GM19452 (cell line): ENCODE results near the gene GLT1D1.

Experiments
- ATAC-seq: cut with Tn5 transposase; IDR thresholded peaks from one replicate; pipeline ENCODE4 v1.9.1; 2021; ENCODE audit not compliant: unreplicated experiment

Gene GLT1D1

GRCh38 chr12:128910629-128911028, 57.4 kb downstream of the GLT1D1 start:
- no peak for ATAC-seq

DNA sequence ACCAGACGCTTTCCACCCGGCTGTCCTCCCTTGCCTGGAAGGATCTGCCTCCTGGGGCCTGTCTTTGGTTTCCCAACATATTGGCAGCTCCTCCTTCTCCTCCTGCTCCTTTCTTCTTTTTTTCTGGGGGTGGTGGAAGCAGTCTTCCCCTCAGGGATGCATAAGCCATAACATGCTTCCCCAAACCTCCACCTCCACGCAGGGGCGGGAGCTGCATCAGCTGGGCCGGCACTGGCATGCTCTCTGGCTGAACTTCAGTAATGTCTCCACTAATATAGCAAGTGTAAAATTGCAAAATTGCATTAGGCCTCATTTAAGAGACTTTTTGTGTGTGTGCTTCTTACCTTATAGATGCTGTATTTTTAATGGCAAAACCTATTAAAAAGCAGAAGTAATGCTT, 58.6 kb downstream of the GLT1D1 start:
- ATAC-seq, result no peak

GRCh38 chr12:128914908-128915563, 61.8 kb downstream of the GLT1D1 start:
- ATAC-seq, result peak; percentile 98

DNA sequence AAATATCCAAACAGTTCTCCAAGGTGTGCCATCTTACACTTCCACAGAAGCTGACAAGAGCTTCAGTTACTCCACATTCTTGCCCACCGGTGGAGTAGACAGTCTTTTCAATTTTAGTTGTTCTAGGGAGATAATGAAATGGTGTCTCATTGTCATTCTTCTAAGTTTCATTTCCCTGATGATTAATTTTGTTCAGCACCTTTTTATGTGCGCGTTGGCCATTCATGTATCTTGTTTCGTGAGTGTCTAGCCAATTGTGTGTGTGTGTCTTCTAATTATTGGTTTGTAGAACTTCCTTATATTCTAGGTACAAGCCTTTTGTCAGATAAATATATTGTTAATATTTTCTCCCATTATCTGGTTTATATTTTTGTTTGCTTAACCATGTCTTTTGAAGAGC, 63.1 kb downstream of the GLT1D1 start:
- ATAC-seq, result no peak

DNA sequence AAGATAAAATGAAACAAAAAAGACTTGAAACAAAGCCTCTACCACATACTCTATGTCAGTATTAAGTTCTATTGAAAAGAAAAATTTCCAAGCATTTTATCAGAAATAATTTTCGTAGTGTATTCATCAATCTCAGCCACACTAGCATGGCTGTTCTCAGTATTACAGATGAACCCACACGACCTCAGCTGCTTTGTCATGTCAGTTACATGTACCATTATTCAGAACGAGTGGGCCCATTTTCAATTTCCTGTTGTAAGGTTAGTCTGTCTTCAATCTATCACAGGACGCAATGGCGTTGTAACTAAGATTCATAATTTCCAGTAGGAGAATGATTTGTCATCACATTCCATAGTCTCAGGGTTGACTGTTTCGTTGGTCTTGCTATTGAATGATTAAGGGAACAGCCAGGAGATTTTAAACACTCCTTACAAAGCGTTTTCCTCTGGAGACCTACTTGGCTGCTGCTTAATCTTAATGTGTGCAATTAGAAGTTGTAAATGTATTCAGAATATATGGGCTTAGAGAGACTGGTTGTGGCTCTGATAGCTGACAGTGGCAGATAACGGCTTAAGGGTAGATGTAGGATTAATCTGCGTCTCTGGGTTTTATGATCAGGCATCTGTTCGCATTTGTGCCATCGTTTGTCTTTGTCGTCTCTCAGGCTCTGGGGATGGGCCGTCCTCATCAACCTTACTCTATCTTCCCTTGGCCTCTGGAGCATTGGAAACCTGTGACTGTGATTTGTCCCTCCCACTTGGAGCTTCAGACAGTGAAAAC, 65.4 kb downstream of the GLT1D1 start:
- ATAC-seq, result no peak

GRCh38 chr12:128920468-128920867, 67.2 kb downstream of the GLT1D1 start:
- no peak for ATAC-seq

DNA sequence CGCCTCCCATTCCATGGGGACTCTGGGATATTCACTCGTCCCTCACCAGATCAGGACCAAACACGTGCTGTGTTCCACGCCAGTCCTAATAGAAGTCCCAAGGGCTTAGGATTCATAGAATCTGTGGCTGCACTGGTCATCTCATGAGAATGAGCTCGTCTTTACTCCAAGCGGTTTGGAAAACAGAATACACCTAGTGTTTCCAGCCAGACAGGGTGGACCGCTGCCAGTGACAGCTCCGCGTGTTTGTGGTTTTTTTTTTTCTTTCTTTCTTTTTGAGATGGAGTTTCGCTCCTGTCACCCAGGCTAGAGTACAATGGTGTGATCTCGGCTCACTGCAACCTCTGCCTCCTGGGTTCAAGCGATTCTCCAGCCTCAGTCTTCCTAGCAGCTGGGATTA, 75.1 kb downstream of the GLT1D1 start:
- no peak for ATAC-seq

DNA sequence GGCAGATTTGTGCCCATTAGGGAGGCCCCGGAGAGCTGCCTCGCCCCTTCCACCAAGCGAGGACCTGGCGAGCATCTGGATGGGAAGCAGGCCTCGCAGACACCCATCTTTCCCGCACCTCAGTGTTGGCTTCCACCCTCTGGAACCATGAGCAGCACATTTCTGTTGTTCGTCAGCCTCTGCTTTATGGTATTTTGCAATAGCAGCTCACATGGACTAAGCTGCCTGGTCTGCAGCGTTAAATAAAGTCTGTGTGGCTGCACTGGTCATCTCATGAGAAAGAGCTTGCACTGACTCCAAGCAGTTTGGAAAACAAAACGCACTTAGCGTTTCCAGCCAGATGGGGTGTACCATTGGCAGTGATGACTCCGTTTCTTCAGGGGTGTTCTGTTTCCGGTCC, 75.8 kb downstream of the GLT1D1 start:
- no peak for ATAC-seq

DNA sequence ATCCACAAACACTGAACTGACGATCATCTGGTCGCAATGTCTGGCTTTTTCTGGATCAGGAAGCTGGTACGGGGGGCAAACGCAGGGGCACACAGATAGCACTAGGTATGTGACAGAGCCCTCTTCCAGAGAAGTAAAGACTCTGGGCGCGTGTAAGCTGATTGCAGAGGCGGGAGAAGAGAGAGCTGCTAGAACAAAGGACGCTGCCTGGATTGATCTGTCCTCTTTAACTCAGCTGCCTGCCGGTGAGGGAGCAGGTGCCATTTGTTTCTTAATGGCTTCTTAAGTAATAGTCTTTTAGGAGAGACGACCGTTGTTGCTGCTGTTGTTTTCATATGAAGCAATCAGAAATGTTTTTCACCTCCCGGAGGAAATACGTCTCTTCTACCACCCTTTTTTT, 77.3 kb downstream of the GLT1D1 start:
- no peak for ATAC-seq

DNA sequence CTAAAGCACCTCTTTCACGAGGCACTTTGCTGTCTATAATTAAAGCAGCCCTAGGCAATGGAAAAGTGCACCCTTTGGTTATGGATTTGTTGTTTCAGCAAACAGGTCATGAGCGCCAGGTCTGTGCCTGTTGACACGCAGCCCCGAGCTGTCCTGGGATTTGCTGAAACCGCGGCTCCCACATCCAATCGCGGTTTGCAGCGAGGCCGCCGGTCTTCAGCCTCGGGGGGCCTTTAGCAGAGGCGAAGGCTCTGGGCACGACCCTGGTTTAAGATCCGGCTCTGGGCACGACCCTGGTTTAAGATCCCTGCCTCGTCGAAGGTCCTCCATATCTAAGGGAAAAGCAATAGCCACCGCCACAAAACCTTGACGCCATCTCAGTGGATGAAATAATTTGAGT, 79.2 kb downstream of the GLT1D1 start:
- no peak for ATAC-seq

DNA sequence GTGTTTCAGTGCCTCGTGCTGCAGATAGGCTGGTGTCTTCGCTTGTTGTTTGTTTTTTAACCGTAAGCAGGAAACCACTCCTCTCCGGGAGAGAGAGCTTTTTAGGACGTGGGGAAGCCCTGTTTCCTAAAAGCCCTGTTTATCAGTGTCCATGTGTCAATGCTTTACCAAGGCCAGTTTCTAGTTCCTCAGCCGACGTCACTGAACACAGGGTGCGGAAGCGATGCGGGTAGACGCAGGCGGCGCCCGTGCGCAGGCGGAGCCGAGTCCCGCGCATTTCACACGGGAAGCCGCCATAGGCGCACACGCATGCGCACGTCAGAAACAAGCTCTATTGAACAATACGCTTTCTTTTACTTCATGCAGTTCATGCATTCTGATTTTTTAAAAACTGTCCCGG, 79.8 kb downstream of the GLT1D1 start:
- ATAC-seq, result no peak

GRCh38 chr12:128933926-128934325, 80.6 kb downstream of the GLT1D1 start:
- no peak for ATAC-seq

GRCh38 chr12:128938886-128939285, 85.6 kb downstream of the GLT1D1 start:
- no peak for ATAC-seq

- no peak for ATAC-seq
These were observed 87.0 kb downstream of the GLT1D1 start for GRCh38 chr12:128940090-128940888.

DNA sequence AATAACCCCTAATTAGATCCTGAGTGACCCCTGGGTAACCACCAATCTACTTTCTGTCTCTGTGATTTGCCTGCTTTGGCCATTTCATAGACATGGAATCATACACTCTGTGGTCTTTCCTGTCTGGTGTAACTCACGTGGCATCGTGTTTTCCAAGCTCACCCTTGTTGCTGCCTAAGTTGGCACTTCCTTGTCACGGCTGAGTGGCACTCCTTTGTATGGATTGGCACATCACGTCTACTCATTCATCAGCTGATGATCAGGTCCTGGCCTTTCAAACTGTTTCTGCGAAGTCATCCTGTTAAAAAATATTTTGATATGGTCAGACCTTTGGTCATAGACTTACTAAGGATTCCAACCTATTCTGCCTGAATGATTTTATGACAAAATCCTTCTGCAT, 87.7 kb downstream of the GLT1D1 start:
- ATAC-seq, result no peak

GRCh38 chr12:128942960-128943477, 89.7 kb downstream of the GLT1D1 start:
- ATAC-seq, result no peak

DNA sequence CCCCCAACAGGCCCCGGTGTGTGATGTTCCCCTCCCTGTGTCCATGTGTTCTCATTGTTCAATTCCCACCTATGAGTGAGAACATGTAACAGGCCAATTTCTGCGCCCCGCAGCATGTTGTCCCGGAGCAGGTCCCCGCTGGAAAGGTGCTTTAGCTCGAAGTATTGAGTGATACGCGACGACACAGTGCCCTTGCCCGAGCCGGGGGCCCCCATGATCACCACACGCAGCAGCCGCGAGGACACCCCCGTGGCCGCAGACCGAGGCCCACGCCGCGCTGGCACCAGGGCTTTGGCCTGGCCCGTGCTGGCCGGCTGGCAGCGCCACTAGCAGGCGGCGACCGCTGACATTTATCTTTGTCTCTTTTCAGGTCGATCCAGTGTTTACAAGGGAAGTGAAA, 91.7 kb downstream of the GLT1D1 start:
- ATAC-seq, result no peak

GRCh38 chr12:128947209-128947608, 93.9 kb downstream of the GLT1D1 start:
- no peak for ATAC-seq

GRCh38 chr12:128949086-128949485, 95.8 kb downstream of the GLT1D1 start:
- ATAC-seq, result no peak

- ATAC-seq, result no peak
These were observed 98.2 kb downstream of the GLT1D1 start for GRCh38 chr12:128951448-128951847.

DNA sequence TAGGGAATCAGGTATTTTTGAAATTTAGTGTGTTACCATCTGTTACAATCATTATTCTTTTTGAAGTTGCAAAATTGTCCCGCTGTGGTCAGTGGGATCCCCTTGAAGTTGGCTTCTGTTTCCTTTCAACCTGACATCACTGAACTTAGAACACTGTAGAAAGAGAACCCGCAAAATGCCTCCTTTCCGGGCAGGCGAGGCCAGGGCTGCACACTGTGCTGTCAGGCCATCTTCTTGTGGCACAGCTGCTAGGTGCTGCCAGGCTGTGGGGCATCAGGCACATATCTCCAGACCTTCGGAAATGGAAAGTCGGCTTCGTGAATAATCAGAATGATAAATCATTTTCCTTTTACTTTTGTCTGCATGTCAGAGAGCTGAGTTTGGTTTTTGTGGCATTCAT, 103.5 kb downstream of the GLT1D1 start:
- ATAC-seq, result no peak

- no peak for ATAC-seq
These were observed 106.6 kb downstream of the GLT1D1 start for GRCh38 chr12:128959901-128960300.
